Dermis lymphatic vessel endothelial cell (primary cell): Measurements from ENCODE around the gene CT45A8. TPM values are rescaled to one million over a fixed set of nuclear protein-coding genes. Genes with fewer than 3 reads are reported as not detected.

ENCODE experiments used
- total RNA-seq: library from RNA; depleted of rRNA; stranded (reverse); fragments of >200 nt; gene quantifications from 2 replicates; pipeline ENCODE4 v1.2.1, GENCODE V29; 2014

The CT45A8 gene
- total RNA-seq, result not detected in 2 replicates

GRCh38 chrX:135854438-135854837 is at the start of gene CT45A8:
CT45A8 (minus strand) TSS chrX:135854538; CDS start chrX:135850783, 3,755 bp downstream.

GRCh38 chrX:135893294-135893817 is 39.0 kb upstream of the CT45A8 start, which contains the start of the genes CT45A10 and SAGE1:
CT45A10 (minus strand) TSS chrX:135893444; CDS start chrX:135885344, 8,100 bp downstream.
SAGE1 (plus strand) TSS chrX:135893716; CDS start chrX:135896243, 2,527 bp downstream.

GRCh38 chrX:135871712-135872111 is 17.4 kb upstream of the CT45A8 start, which contains the start of gene CT45A9:
CT45A9 (minus strand) TSS chrX:135871812; CDS start chrX:135868061, 3,751 bp downstream.

GRCh38 chrX:135837180-135837579 is 17.2 kb downstream of the CT45A8 start, which contains the start of gene CT45A7:
CT45A7 (minus strand) TSS chrX:135837280; CDS start chrX:135833533, 3,747 bp downstream.

GRCh38 chrX:135819912-135820311 is 34.4 kb downstream of the CT45A8 start, which contains the start of gene CT45A2:
CT45A2 (minus strand) TSS chrX:135820012; CDS start chrX:135816265, 3,747 bp downstream.

GRCh38 chrX:135802687-135803086 is 51.7 kb downstream of the CT45A8 start, which contains the start of gene CT45A6:
CT45A6 (minus strand) TSS chrX:135802787; CDS start chrX:135798993, 3,794 bp downstream.

Other genes starting within 250 kb of the CT45A8 start
- gene CT45A1, start 140.9 kb downstream of the CT45A8 start, total RNA-seq, result not detected in 2 replicates
- not detected in 2 replicates for gene CT45A3, start 86.3 kb downstream of the CT45A8 start, total RNA-seq
- not detected in 2 replicates for gene CT45A5, start 69.0 kb downstream of the CT45A8 start, total RNA-seq
- gene CT45A6, start 51.8 kb downstream of the CT45A8 start, total RNA-seq, result not detected in 2 replicates
- not detected in 2 replicates for gene CT45A2, start 34.5 kb downstream of the CT45A8 start, total RNA-seq
- gene CT45A7, start 17.3 kb downstream of the CT45A8 start, total RNA-seq, result not detected in 2 replicates
- gene CT45A9, start 17.3 kb upstream of the CT45A8 start, total RNA-seq, result not detected in 2 replicates
- not detected in 2 replicates for gene CT45A10, start 38.9 kb upstream of the CT45A8 start, total RNA-seq
- not detected in 2 replicates for gene SAGE1, start 39.2 kb upstream of the CT45A8 start, total RNA-seq
- gene MMGT1, start 119.5 kb upstream of the CT45A8 start, total RNA-seq, result 6.7 TPM in 2 replicates
- 15.4 and 20.2 TPM in 2 replicates for gene SLC9A6, start 130.9 kb upstream of the CT45A8 start, total RNA-seq